HG03280 (cell line): ENCODE results near the gene MAST4.
"Not testable (repeated sequence)": the region's sequence is repeated elsewhere in the genome, so short reads cannot be mapped to it uniquely, and the experiment has no call there.

Experiments used
- ATAC-seq: cut with Tn5 transposase; IDR thresholded peaks from one replicate; pipeline ENCODE4 v1.9.1; 2021; ENCODE audit warnings: mild to moderate bottlenecking, moderate library complexity; ENCODE audit not compliant: unreplicated experiment

Gene MAST4

DNA sequence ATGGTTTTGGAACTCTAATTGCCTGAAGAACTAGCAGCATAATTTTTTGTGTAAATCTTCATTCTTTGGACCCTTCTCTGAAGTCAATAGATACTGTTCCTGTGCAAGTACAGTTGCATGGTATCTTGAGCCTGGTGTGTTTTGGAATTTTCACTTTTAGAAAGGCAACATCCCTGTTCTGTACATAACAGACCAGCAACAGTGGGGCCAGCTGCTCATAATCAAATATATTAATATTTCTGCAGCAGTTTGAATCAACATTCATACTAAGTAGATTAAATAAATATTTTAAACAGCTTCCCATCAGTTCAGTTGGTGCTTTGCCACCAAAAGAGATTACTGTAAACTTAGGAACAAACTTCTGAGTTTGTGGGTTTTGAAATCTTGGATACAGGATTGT is 502.5 kb downstream of the MAST4 start:
- ATAC-seq, result no peak

DNA sequence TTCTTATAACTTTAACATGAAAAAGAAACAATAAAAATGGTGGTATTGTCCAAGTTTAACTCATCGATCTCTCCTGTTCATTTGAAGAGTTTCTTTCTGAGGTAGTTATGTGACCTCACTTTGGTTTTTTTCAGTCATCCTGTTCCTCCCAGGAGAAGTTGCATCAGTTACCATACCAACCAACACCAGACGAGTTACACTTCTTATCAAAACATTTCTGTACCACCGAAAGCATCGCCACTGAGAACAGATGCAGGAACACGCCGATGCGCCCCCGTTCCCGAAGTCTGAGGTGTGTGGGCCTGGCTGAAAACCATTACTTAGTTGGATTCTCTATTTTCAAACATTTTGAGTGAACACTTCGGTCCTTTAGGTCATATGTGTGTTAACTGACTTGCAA is 504.1 kb downstream of the MAST4 start:
- no peak for ATAC-seq

DNA sequence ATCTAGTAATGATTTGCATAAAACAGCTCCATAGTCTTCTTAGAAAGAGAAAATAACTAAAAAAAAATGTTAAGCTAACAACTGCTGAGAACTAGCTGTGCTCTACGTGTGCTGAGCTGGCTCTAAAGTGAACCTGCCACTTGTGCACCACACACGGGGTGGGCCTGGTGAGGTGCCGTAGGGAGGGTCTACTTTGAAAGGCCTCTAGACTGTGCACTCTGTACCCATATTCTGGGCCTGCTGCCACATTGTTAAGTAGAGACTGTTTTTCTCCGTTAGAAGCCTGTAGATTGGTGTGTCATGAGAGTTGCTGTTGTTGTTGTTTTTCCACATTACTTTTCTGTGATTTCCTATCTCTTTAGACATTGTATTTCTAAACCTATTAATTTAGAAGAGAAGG is 506.5 kb downstream of the MAST4 start:
- ATAC-seq, result no peak

DNA sequence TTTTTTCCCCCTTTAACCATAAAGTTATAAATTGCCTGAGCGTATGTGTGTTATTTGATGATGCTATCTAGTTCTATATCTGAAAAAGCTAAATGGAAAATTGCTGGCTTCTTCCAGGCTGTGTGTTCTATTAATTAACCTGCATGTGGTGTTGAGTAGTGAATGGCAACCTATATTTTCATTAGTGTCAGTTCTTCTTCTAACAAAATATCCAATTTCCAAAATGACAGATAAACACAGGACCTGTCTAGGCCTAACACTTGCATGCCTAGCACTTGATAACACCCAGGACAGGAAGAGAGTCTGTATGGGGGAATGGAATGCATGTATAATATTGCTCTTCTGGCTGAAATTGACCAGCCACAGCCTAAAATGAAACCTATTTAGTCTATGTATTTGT is 508.7 kb downstream of the MAST4 start:
- ATAC-seq, result no peak

DNA sequence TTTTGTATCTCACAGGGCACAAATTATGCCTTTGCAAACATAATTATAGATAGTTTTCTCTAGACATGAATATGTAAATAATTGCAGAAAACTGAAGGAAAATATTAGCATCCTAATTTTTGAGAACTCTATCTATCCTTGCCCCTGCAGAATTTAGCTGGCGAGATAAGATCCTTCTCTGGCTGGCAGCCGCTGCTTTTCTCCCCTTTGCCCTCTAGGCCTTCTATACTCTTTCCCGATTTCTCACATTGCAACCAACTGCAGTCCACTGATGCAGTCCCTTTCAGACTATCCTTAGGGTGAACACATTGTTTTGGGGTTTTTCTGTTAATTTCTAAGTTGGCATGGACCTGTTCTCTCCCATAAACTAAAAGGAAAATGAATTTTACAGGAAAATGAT is 509.1 kb downstream of the MAST4 start:
- ATAC-seq, result no peak

DNA sequence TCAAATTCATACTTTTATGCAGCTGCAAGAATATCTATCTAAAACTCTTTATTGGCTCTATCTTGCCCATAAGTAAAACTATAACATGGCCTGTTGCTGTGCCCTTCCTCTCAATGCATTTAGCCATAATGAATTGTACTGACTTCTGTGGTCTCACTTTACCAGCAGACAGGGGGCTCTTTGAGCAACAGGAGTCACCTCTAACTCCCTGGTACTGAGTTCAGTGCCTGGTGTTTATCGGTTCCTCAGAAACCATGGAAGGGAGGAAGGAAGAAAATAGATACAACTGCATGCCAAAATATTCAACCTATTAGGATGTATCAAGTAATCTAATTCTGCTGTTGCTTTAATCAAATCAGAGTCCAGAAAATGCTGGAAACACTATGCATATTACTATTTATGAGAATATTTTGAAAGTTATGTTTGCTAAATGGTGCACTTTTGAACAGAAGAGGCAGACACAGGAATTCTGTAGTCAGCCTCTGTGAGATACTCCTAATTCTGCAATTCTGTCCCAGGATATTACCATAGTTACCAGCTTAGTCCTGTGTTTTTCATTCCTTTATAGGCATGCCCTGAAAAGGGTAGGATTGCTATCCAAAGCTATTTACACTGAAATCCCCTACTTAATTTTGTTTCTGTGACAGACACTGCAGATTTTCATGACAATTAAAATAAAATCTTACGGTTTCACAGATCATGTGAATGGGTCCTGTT is 510.6 kb downstream of the MAST4 start:
- no peak for ATAC-seq

GRCh38 chr5:67111779-67112178 is 515.6 kb downstream of the MAST4 start:
- ATAC-seq, result no peak

- no peak for ATAC-seq
These were observed 519.1 kb downstream of the MAST4 start for GRCh38 chr5:67115246-67115645.

- ATAC-seq, result no peak
These were observed 519.6 kb downstream of the MAST4 start for GRCh38 chr5:67115817-67116216.

DNA sequence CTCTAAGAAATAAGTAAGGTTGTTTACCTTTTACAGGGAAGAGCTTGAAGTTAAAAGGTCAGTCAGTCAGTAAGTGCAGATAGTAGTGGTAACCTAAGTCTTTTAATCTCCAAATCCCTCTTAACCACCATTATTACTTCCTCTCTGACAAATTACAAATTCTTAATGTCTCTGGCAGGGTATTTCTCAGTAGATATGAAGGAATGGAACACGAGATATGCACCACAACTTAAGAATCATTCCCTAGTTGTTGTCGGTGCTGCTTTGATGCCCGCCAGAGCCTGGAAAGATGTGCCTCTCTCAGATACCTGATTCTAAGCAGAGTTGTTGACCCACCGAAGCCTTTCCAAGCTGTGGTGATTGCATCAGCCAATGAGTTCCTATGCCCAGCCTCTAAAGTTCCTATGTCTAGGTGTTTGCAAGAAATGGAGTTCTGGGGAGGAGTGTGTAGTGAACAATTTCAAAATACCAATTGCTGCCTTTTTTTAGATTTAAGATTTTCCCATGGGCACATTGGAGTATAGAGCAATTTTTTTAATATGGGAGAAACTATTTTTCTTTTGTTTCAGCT is 521.9 kb downstream of the MAST4 start:
- ATAC-seq, result no peak

DNA sequence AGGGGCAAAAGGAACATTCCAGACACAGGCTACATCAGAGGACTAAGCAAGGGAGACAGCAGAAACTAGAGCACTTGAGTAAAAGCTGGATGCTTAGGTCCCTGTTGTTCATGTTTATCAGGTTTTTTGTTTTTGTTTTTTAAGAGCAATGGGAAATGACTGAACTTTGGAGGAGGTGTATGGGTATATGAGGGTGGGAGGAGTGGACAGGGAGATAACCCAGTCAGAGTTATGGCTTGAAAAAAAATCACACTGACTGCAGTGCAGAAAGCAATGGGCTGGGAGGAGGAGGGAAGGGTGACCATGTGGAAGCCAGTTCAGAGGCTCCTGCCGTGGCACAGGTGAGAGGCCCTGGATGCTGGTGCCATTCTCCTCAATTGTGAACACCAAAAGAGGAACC is 522.8 kb downstream of the MAST4 start:
- no peak for ATAC-seq

GRCh38 chr5:67120032-67120431 is 523.8 kb downstream of the MAST4 start:
- ATAC-seq, result no peak

DNA sequence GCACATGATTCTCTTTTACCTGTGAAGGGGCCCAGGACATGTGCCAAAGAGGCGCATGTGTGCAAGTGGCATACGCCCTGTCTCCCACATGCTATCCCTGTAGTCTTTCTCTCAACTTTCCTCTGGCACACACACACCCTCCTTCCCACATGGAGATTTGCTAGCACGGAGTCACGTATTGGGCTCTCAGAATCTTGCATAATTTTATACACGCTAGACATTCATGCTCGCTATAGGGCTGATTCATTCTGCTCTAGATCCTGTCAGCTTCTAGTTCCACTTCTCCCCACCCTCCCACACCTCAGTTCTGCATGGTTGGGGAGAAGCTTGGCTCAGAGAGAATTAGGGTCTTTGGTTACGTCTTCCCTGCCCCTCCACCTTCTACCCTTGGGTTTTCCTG is 527.6 kb downstream of the MAST4 start:
- no peak for ATAC-seq

- no peak for ATAC-seq
These were observed 528.4 kb downstream of the MAST4 start for GRCh38 chr5:67124556-67124955.

DNA sequence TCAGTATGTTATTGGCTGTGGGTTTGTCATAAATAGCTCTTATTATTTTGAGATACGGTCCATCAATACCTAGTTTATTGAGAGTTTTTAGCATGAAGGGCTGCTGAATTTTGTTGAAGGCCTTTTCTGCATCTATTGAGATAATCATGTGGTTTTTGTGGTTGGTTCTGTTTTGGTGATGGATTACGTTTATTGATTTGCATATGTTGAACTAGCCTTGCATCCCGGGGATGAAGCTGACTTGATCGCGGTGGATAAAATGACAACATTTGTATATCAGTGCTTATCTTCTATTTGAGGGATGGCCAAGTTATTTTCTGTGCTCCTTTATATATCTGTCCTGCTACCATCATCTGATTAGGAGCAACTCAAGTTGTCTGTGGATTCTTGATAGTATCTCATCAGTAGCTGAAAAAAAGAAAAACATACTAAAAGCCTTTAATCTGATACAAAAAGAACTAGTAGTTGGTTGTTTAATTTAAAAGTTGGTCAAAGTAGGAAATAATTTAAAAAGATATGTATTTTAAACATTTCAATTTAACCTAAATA is 531.2 kb downstream of the MAST4 start:
- ATAC-seq, result not testable (repeated sequence)

- no peak for ATAC-seq
These were observed 533.6 kb downstream of the MAST4 start for GRCh38 chr5:67129768-67130167.

DNA sequence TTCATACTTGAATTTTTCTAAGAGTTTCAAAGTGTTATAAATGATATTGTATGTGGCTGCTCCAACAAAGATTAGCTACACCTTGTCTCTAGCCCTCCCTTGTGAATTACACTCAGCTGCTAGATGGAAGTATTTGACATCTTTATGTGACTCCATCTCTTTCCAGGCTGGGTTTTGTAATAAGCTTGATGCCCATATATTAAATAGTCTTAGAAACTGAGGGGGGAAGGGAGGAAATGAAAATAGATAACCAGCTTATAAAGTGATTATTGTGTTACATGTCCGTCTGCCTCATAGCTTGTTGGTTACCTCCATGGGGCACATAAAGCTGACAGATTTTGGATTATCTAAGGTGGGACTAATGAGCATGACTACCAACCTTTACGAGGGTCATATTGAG is 537.0 kb downstream of the MAST4 start:
- ATAC-seq, result no peak

DNA sequence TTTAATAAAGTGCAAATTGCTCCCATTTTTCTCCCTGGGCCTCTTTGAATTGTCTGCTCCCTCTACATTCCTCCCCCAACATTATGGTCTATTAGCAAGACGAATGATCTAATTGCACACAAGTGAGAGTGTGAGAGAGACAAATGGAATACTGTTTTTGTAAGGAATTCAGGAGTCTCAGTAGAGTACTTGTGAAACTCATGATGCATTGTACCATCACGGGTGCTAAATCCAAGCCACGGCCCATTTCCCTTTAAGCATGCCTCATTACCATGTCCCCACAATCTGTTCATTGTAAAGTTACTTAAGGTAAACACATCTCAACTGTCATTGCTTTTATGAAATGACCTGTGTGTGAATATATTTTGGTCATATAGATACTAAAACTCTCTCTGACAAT is 537.6 kb downstream of the MAST4 start:
- no peak for ATAC-seq

- no peak for ATAC-seq
These were observed 539.3 kb downstream of the MAST4 start for GRCh38 chr5:67135381-67135984.

DNA sequence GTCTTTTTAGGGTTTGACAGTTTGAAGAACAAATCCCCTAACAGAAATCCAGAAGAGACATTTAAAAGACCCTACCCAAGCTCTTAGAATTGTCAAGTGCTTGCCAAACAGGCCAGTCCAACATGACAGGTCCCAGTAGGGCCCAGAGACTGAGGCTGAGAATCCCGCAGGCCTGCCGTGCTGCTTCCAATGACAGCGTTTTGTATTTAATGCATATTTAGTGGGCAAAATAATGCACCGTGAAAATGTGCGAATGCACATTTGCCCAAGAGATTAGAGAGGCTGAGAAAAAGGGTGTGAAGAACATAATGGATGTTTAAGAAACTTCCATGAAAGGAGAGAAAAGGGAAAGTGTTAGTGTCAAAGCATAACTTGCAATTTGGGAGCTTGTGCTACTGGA is 542.8 kb downstream of the MAST4 start:
- no peak for ATAC-seq

DNA sequence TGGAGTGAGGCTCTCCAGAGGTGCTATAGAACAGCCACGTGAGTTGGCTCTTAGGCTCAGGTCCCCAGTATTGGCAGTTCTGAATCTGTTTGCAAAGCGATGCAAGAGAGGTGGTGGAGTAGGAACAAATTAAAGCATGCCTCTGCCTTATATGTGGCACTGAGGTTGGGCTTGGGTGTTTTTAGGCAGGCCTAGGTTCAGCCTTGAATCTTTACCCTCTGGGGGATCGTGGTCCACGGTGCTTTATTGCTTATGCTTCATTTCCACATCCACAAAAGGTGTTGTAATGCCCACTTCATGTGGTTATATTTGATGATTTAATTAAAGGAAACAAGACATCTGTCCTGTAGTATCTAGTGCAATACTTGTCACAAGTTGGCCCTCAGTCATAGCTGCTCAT is 544.2 kb downstream of the MAST4 start:
- ATAC-seq, result no peak

DNA sequence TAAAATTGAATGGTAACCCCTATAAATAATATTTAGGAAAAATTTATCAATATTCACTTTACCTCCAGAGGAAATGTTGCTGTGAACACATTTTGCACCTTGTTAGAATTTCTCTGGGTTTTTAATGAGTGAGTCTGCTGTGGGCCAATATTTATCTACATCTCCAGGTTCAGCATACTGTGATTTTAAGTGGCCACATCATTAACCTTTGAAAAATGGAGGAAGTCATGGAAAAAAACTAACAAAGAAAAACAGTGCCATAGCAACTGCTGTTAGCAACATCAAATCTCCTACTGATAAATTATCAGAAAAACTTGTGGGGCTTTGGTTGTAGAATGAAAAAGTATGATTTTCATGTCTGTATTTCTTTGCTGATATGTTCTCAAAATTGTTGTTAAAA is 545.5 kb downstream of the MAST4 start:
- ATAC-seq, result no peak
